ENCODE data around the gene SH3BGRL2. TPM values are rescaled to one million over a fixed set of nuclear protein-coding genes. Genes with fewer than 3 reads are reported as not detected.

Gene SH3BGRL2
- total and polyA plus RNA-seq, 4 donors: 23.8 to 71.3 (median 34.3) TPM

DNA sequence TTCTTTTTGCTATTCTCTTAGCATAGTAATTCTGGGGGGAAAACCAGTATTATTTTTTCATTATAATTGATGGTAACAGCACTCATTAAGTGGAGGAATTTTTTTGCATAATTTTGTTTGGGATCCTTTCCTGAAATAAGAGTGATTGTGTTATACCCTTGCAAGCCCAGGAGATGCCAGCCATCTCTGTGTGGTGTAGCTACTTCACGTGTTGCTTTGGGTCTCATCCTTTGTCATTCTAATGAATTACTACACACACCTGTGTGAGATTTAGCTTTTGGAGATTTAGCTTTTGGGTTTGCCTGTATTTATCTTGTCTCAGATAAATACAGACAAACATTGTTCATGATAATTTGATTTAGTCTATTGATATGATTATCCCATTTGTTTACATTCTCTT, 76.5 kb downstream of the SH3BGRL2 start:
- Histone ChIP-seq H3K9ac (ENCODE audit: low read depth in 1 of 2, low read length in 2 of 2) (no peak overlapping the region), H3K27ac (ENCODE audit: low read depth in 1 of 2, low read length in 2 of 2) (no peak overlapping the region), H3K27me3 (ENCODE audit: control insufficient read depth in 4 of 4, insufficient read depth in 4 of 4, low read length in 3 of 4) (no peaks in the 10 kb centered on the region), H3K4me1 (ENCODE audit: control insufficient read depth in 4 of 4, insufficient read depth in 4 of 4, low read length in 3 of 4) (peaks cover 0 to 3% (median 0%) of the 10 kb centered on the region in 4 donors), H3K36me3 (ENCODE audit: control insufficient read depth in 4 of 4, insufficient read depth in 3 of 4, low read depth in 1 of 4, low read length in 3 of 4) (peaks cover 0 to 2% (median 0%) of the 10 kb centered on the region in 4 donors), H3K9me3 (ENCODE audit: control insufficient read depth in 4 of 4, low read length in 3 of 4) (no peaks in the 10 kb centered on the region), H3K4me3 (ENCODE audit: low read depth in 1 of 3, low read length in 3 of 3) (no peak overlapping the region)
- TF ChIP-seq TAF1 (conservative IDR thresholded peaks at IDR 0.05) (no peak), EGR1 (IDR thresholded peaks at IDR 0.05; ENCODE audit: low read depth in 2 of 2) (no peak), HNF4G (IDR thresholded peaks at IDR 0.05) (no peak), RXRA (IDR thresholded peaks at IDR 0.05) (no peak), YY1 (IDR thresholded peaks at IDR 0.05) (no peak)
- TF ChIP-seq, protein P1, sequence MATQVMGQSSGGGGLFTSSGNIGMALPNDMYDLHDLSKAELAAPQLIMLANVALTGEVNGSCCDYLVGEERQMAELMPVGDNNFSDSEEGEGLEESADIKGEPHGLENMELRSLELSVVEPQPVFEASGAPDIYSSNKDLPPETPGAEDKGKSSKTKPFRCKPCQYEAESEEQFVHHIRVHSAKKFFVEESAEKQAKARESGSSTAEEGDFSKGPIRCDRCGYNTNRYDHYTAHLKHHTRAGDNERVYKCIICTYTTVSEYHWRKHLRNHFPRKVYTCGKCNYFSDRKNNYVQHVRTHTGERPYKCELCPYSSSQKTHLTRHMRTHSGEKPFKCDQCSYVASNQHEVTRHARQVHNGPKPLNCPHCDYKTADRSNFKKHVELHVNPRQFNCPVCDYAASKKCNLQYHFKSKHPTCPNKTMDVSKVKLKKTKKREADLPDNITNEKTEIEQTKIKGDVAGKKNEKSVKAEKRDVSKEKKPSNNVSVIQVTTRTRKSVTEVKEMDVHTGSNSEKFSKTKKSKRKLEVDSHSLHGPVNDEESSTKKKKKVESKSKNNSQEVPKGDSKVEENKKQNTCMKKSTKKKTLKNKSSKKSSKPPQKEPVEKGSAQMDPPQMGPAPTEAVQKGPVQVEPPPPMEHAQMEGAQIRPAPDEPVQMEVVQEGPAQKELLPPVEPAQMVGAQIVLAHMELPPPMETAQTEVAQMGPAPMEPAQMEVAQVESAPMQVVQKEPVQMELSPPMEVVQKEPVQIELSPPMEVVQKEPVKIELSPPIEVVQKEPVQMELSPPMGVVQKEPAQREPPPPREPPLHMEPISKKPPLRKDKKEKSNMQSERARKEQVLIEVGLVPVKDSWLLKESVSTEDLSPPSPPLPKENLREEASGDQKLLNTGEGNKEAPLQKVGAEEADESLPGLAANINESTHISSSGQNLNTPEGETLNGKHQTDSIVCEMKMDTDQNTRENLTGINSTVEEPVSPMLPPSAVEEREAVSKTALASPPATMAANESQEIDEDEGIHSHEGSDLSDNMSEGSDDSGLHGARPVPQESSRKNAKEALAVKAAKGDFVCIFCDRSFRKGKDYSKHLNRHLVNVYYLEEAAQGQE (IDR thresholded peaks at IDR 0.05): no peak
- TF ChIP-seq, protein P2, sequence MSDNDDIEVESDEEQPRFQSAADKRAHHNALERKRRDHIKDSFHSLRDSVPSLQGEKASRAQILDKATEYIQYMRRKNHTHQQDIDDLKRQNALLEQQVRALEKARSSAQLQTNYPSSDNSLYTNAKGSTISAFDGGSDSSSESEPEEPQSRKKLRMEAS (IDR thresholded peaks at IDR 0.05): no peak
- DNase-seq (ENCODE audit: low spot score): no peak
- 96% methylated on average over 1 of the region's 1 CpG for WGBS

DNA sequence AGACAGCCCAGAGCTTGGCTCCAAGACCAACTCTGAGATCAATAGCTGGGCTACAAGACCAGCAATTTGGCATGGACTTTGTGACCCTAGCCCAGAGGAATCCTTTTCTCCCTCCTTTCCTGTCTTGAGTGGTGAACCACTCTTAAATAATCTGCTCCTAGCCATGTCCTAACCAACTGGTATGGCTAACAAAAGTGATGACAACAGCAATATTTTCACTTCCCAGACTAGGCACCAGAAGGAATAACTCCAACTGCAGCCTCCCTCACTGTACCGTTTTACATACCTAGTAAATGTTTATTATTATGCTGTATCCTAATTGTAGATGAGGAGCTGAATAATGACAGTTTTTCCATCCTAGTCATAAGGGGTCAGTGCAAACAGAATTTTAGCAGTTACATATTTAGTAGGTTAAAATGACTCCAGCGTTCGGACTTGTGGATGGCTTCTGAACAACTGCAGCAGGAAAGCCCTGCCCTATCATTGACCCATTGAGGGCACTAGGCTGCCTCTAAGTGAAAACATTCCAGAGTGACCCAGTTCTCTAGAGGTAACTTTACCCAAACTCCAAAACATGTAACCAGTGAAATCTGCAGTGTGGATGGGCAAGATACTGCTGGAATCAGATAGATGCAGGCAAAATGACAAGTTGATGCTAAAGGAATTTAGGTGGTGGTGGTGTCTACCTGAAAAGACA, 77.1 kb downstream of the SH3BGRL2 start:
- no peak for TF ChIP-seq TAF1 (conservative IDR thresholded peaks at IDR 0.05)
- no peak for TF ChIP-seq HNF4G (IDR thresholded peaks at IDR 0.05)
- TF ChIP-seq, protein P1 (IDR thresholded peaks at IDR 0.05): no peak
- no peak for TF ChIP-seq SP1 (IDR thresholded peaks at IDR 0.05)
- TF ChIP-seq, protein P2 (IDR thresholded peaks at IDR 0.05): no peak
- no peak for TF ChIP-seq ATF3 (IDR thresholded peaks at IDR 0.05)
- no peak for TF ChIP-seq HNF4A (conservative IDR thresholded peaks at IDR 0.05)
- TF ChIP-seq JUND (IDR thresholded peaks at IDR 0.05): no peak
- no peak for TF ChIP-seq NR2F2 (IDR thresholded peaks at IDR 0.05)
- TF ChIP-seq YY1 (IDR thresholded peaks at IDR 0.05): no peak
- TF ChIP-seq FOXA2 (IDR thresholded peaks at IDR 0.05): no peak
- no peak for TF ChIP-seq ZBTB33 (IDR thresholded peaks at IDR 0.05)
- TF ChIP-seq RAD21 (IDR thresholded peaks at IDR 0.05): no peak
- Histone ChIP-seq H3K27me3 (ENCODE audit: control insufficient read depth in 4 of 4, insufficient read depth in 4 of 4, low read length in 3 of 4) (no peaks in the 10 kb centered on the region), H3K27ac (ENCODE audit: low read depth in 1 of 2, low read length in 2 of 2) (no peak overlapping the region), H3K9me3 (ENCODE audit: control insufficient read depth in 4 of 4, low read length in 3 of 4) (no peaks in the 10 kb centered on the region), H3K4me3 (ENCODE audit: low read depth in 1 of 3, low read length in 3 of 3) (no peak overlapping the region), H3K36me3 (ENCODE audit: control insufficient read depth in 4 of 4, insufficient read depth in 3 of 4, low read depth in 1 of 4, low read length in 3 of 4) (no peaks in the 10 kb centered on the region), H3K4me1 (ENCODE audit: control insufficient read depth in 4 of 4, insufficient read depth in 4 of 4, low read length in 3 of 4) (peaks cover 0 to 4% (median 0%) of the 10 kb centered on the region in 4 donors), H3K9ac (ENCODE audit: low read depth in 1 of 2, low read length in 2 of 2) (no peak overlapping the region)
- no peak for DNase-seq (ENCODE audit: low spot score)
- 71% methylated on average over 3 of the region's 3 CpGs for WGBS

Data from liver (tissue), 9 donors.